ENCODE data around the gene LSM7.

DNA sequence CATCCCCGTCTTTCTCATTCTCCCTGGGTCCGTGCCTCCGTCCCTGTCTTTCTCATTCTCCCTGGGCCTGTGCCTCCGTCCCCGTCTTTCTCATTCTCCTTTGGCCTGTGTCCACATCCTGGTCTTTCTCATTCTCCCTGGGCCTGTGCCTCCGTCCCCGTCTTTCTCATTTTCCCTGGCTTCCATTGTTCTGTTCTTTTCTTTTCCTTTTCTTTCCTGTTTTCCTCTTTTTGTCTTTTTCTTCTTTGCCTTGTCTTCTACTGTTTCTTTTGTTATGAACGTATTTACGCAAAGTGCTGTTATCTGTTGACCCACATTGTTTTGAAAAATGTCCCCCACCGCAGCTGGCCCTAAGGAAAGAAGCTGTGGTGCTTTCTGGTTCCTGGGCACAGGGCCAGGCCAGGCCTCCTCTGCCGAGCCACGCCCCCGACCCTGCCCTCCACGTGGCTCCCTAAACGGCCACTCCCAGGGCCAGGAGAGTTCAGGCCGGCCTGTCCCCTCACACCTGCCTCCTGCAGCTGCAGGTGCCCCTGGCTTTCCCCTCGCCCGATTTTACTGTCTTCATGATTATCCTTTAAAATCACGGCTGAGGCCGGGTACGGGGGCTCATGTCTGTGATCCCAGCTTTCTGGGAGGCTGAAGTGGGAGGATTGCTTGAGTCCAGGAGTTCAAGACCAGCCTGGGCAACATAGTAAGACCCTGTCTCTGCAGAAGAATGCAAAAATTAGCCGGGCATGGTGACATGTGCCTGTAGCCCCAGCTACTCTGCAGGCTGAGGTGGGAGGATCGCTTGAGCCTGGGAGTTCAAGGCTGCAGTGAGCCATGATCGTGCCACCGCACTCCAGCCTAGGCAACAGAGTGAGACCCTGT lies 17.6 kb upstream of the LSM7 start:
- no peak for TF ChIP-seq POLR2A (IDR thresholded peaks at IDR 0.05)
- TF ChIP-seq, protein P1, sequence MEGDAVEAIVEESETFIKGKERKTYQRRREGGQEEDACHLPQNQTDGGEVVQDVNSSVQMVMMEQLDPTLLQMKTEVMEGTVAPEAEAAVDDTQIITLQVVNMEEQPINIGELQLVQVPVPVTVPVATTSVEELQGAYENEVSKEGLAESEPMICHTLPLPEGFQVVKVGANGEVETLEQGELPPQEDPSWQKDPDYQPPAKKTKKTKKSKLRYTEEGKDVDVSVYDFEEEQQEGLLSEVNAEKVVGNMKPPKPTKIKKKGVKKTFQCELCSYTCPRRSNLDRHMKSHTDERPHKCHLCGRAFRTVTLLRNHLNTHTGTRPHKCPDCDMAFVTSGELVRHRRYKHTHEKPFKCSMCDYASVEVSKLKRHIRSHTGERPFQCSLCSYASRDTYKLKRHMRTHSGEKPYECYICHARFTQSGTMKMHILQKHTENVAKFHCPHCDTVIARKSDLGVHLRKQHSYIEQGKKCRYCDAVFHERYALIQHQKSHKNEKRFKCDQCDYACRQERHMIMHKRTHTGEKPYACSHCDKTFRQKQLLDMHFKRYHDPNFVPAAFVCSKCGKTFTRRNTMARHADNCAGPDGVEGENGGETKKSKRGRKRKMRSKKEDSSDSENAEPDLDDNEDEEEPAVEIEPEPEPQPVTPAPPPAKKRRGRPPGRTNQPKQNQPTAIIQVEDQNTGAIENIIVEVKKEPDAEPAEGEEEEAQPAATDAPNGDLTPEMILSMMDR (IDR thresholded peaks at IDR 0.05 in 4 of 5, conservative IDR thresholded peaks at IDR 0.05 in 1 of 5) = no peak
